WTC11 (cell line): ENCODE results near the gene PICALM. TPM values are rescaled to one million over a fixed set of nuclear protein-coding genes. Genes with fewer than 3 reads are reported as not detected.

Experiments used
- ATAC-seq: fragments of 200-7000 bp; cut with Tn5 transposase; 2 replicates; pipeline ENCODE4 v1.10.0; 2021; ENCODE audit warnings: mild to moderate bottlenecking, moderate library complexity
- CTCF ChIA-PET: fragments of 300-600 bp; sonication (Branson Sonifier 250); formaldehyde crosslinking; loops from one replicate; lab custom pipeline; 2021; ENCODE audit warnings: antibody characterized with exemption; lab: Charles Lee
- POLR2A ChIA-PET: fragments of 350-600 bp; sonication (Branson Sonifier 250); formaldehyde crosslinking; loops from one replicate; lab custom pipeline; 2021; ENCODE audit warnings: antibody characterized with exemption; lab: Charles Lee
- DNase-seq: peaks from one replicate; pipeline ENCODE4 v3.0.0; 2021; ENCODE audit warnings: low spot score
- H3K27ac Mint-ChIP-seq: 2 replicates; pipeline ENCODE4 v1.8.0; 2021; ENCODE audit warnings: mixed read lengths
- H3K27me3 Mint-ChIP-seq: 2 replicates; pipeline ENCODE4 v1.8.0; 2021; ENCODE audit warnings: low read depth, mild to moderate bottlenecking, moderate library complexity, mixed read lengths
- H3K36me3 Mint-ChIP-seq: 2 replicates; pipeline ENCODE4 v1.8.0; 2021; ENCODE audit warnings: mixed read lengths
- H3K4me1 Mint-ChIP-seq: 2 replicates; pipeline ENCODE4 v1.8.0; 2022; ENCODE audit warnings: mixed read lengths
- H3K4me3 Mint-ChIP-seq: 2 replicates; pipeline ENCODE4 v1.8.0; 2021; ENCODE audit warnings: mild to moderate bottlenecking, moderate library complexity, mixed read lengths
- H3K9me3 Mint-ChIP-seq: 2 replicates; pipeline ENCODE4 v1.8.0; 2021; ENCODE audit warnings: mixed read lengths
- ATF1 ChIP-seq: sonication (generic); formaldehyde crosslinking; IDR thresholded peaks from 2 replicates; pipeline ENCODE4 v1.8.1; 2023; ENCODE audit warnings: mild to moderate bottlenecking, moderate library complexity, missing genetic modification reagents
- ELF4 ChIP-seq: sonication (generic); formaldehyde crosslinking; IDR thresholded peaks from 2 replicates; pipeline ENCODE4 v1.8.1; 2022; ENCODE audit warnings: low read depth, mild to moderate bottlenecking, moderate library complexity, missing genetic modification reagents
- EMX1 ChIP-seq: fragments of 250-450 bp; sonication (Bioruptor Pico); IDR thresholded peaks from 2 replicates; pipeline ENCODE4 v1.8.0; 2021; ENCODE audit warnings: mild to moderate bottlenecking
- ESRRA ChIP-seq: sonication (generic); formaldehyde crosslinking; IDR thresholded peaks from 2 replicates; pipeline ENCODE4 v1.8.1; 2022; ENCODE audit warnings: mild to moderate bottlenecking, missing genetic modification reagents, borderline replicate concordance
- ETV6 ChIP-seq: sonication (generic); formaldehyde crosslinking; IDR thresholded peaks from 2 replicates; pipeline ENCODE4 v1.8.1; 2022; ENCODE audit warnings: mild to moderate bottlenecking, missing genetic modification reagents
- HMGA2 ChIP-seq: fragments of 250-450 bp; sonication (Bioruptor Pico); IDR thresholded peaks from 2 replicates; pipeline ENCODE4 v1.4.0; 2021; ENCODE audit warnings: mild to moderate bottlenecking, moderate library complexity
- IRF2 ChIP-seq: sonication (generic); formaldehyde crosslinking; IDR thresholded peaks from 2 replicates; pipeline ENCODE4 v1.8.0; 2022; ENCODE audit warnings: low read depth, missing genetic modification reagents, borderline replicate concordance
- NFYB ChIP-seq: sonication (generic); formaldehyde crosslinking; conservative IDR thresholded peaks from 2 replicates; pipeline ENCODE4 v1.8.0; 2022; ENCODE audit warnings: low read depth, missing genetic modification reagents
- RELA ChIP-seq: sonication (generic); formaldehyde crosslinking; IDR thresholded peaks from 2 replicates; pipeline ENCODE4 v1.8.1; 2022; ENCODE audit warnings: missing genetic modification reagents, mild to moderate bottlenecking, borderline replicate concordance
- SMAD3 ChIP-seq: sonication (generic); formaldehyde crosslinking; IDR thresholded peaks from 2 replicates; pipeline ENCODE4 v1.8.0; 2022; ENCODE audit warnings: missing genetic modification reagents, mild to moderate bottlenecking, borderline replicate concordance
- SMAD4 ChIP-seq: sonication (generic); formaldehyde crosslinking; IDR thresholded peaks from 2 replicates; pipeline ENCODE4 v1.8.0; 2022; ENCODE audit warnings: mild to moderate bottlenecking, missing genetic modification reagents
- SOX15 ChIP-seq: fragments of 250-450 bp; sonication (Bioruptor Pico); IDR thresholded peaks from 2 replicates; pipeline ENCODE4 v1.9.0; 2021; ENCODE audit warnings: mild to moderate bottlenecking
- TCF7 ChIP-seq: sonication (generic); formaldehyde crosslinking; IDR thresholded peaks from 2 replicates; pipeline ENCODE4 v1.8.0; 2022; ENCODE audit warnings: mild to moderate bottlenecking, low read depth, missing genetic modification reagents, moderate library complexity
- TP53 ChIP-seq: sonication (generic); formaldehyde crosslinking; IDR thresholded peaks from 2 replicates; pipeline ENCODE4 v1.8.1; 2023; ENCODE audit warnings: mild to moderate bottlenecking, missing genetic modification reagents
- ZNF121 ChIP-seq: sonication (generic); formaldehyde crosslinking; IDR thresholded peaks from 2 replicates; pipeline ENCODE4 v1.8.0; 2023; ENCODE audit warnings: missing genetic modification reagents
- ZNF219 ChIP-seq: sonication (generic); formaldehyde crosslinking; IDR thresholded peaks from 2 replicates; pipeline ENCODE4 v1.8.0; 2023; ENCODE audit warnings: missing genetic modification reagents, mild to moderate bottlenecking, borderline replicate concordance
- ZNF232 ChIP-seq: sonication (generic); formaldehyde crosslinking; IDR thresholded peaks from 2 replicates; pipeline ENCODE4 v1.8.0; 2022; ENCODE audit warnings: mild to moderate bottlenecking, missing genetic modification reagents
- ZNF263 ChIP-seq: sonication (generic); formaldehyde crosslinking; IDR thresholded peaks from 2 replicates; pipeline ENCODE4 v1.8.1; 2022; ENCODE audit warnings: low read depth, mild to moderate bottlenecking, moderate library complexity, missing genetic modification reagents
- ZNF396 ChIP-seq: fragments of 250-450 bp; sonication (Bioruptor Pico); IDR thresholded peaks from 2 replicates; pipeline ENCODE4 v1.8.0; 2021; ENCODE audit warnings: mild to moderate bottlenecking, moderate library complexity, borderline replicate concordance
- total RNA-seq: library from RNA; stranded (reverse); gene quantifications from 3 replicates; pipeline ENCODE4 v1.2.3, GENCODE V29; 2021
- TF ChIP-seq, protein P1 (sequence below): sonication (generic); formaldehyde crosslinking; IDR thresholded peaks from 2 replicates; pipeline ENCODE4 v1.8.0; 2023; ENCODE audit warnings: missing genetic modification reagents, mild to moderate bottlenecking, borderline replicate concordance
- TF ChIP-seq, protein P2 (sequence below): fragments of 250-450 bp; sonication (Bioruptor Pico); IDR thresholded peaks from 2 replicates; pipeline ENCODE4 v1.9.0; 2021; ENCODE audit warnings: mild to moderate bottlenecking, borderline replicate concordance
- TF ChIP-seq, protein P3 (sequence below): sonication (generic); formaldehyde crosslinking; IDR thresholded peaks from 2 replicates; pipeline ENCODE4 v1.8.0; 2022; ENCODE audit warnings: mild to moderate bottlenecking, missing genetic modification reagents
- TF ChIP-seq, protein P4 (sequence below): sonication (generic); formaldehyde crosslinking; IDR thresholded peaks from 2 replicates; pipeline ENCODE4 v1.8.0; 2022; ENCODE audit warnings: mild to moderate bottlenecking, missing genetic modification reagents
- TF ChIP-seq, protein P5 (sequence below): fragments of 250-450 bp; sonication (Bioruptor Pico); conservative IDR thresholded peaks from 2 replicates; pipeline ENCODE4 v1.9.0; 2021; ENCODE audit warnings: mild to moderate bottlenecking

Gene PICALM
- total RNA-seq, 1 experiment from 2014 or later, result 69.9 TPM

DNA sequence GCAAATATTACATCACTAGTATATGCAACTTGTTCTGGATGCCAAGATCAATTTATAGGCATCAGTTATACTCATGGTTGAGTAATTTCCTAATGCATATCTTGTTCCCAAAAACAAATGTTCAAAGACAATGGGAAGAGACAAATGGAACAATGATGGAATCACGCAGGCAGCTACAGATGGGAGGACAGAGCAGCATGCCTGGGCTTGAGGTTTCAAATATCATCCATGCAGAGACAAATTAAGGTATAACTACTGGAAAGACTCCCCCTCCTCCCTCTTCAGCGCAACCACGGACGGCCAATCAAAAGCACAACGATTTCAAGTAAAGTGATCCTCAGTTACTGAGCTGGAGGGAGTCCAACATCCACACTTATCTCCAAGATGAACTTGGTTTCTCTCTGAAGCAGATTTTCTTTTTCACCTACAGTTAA lies 106.9 kb downstream of the PICALM start:
- POLR2A ChIA-PET, result no interaction called here
- CTCF ChIA-PET, result no interaction called here
- TF ChIP-seq, protein P1, sequence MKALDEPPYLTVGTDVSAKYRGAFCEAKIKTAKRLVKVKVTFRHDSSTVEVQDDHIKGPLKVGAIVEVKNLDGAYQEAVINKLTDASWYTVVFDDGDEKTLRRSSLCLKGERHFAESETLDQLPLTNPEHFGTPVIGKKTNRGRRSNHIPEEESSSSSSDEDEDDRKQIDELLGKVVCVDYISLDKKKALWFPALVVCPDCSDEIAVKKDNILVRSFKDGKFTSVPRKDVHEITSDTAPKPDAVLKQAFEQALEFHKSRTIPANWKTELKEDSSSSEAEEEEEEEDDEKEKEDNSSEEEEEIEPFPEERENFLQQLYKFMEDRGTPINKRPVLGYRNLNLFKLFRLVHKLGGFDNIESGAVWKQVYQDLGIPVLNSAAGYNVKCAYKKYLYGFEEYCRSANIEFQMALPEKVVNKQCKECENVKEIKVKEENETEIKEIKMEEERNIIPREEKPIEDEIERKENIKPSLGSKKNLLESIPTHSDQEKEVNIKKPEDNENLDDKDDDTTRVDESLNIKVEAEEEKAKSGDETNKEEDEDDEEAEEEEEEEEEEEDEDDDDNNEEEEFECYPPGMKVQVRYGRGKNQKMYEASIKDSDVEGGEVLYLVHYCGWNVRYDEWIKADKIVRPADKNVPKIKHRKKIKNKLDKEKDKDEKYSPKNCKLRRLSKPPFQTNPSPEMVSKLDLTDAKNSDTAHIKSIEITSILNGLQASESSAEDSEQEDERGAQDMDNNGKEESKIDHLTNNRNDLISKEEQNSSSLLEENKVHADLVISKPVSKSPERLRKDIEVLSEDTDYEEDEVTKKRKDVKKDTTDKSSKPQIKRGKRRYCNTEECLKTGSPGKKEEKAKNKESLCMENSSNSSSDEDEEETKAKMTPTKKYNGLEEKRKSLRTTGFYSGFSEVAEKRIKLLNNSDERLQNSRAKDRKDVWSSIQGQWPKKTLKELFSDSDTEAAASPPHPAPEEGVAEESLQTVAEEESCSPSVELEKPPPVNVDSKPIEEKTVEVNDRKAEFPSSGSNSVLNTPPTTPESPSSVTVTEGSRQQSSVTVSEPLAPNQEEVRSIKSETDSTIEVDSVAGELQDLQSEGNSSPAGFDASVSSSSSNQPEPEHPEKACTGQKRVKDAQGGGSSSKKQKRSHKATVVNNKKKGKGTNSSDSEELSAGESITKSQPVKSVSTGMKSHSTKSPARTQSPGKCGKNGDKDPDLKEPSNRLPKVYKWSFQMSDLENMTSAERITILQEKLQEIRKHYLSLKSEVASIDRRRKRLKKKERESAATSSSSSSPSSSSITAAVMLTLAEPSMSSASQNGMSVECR (CRISPR knock-in tag), result no peak
- TF ChIP-seq ZNF232, result no peak
- no peak for TF ChIP-seq ZNF263
- no peak for TF ChIP-seq ESRRA (CRISPR knock-in tag)
- no peak for TF ChIP-seq RELA
- no peak for TF ChIP-seq SMAD4 (CRISPR knock-in tag)
- TF ChIP-seq ZNF396 (CRISPR knock-in tag), result no peak
- TF ChIP-seq ZNF219 (CRISPR knock-in tag), result no peak
- TF ChIP-seq, protein P2, sequence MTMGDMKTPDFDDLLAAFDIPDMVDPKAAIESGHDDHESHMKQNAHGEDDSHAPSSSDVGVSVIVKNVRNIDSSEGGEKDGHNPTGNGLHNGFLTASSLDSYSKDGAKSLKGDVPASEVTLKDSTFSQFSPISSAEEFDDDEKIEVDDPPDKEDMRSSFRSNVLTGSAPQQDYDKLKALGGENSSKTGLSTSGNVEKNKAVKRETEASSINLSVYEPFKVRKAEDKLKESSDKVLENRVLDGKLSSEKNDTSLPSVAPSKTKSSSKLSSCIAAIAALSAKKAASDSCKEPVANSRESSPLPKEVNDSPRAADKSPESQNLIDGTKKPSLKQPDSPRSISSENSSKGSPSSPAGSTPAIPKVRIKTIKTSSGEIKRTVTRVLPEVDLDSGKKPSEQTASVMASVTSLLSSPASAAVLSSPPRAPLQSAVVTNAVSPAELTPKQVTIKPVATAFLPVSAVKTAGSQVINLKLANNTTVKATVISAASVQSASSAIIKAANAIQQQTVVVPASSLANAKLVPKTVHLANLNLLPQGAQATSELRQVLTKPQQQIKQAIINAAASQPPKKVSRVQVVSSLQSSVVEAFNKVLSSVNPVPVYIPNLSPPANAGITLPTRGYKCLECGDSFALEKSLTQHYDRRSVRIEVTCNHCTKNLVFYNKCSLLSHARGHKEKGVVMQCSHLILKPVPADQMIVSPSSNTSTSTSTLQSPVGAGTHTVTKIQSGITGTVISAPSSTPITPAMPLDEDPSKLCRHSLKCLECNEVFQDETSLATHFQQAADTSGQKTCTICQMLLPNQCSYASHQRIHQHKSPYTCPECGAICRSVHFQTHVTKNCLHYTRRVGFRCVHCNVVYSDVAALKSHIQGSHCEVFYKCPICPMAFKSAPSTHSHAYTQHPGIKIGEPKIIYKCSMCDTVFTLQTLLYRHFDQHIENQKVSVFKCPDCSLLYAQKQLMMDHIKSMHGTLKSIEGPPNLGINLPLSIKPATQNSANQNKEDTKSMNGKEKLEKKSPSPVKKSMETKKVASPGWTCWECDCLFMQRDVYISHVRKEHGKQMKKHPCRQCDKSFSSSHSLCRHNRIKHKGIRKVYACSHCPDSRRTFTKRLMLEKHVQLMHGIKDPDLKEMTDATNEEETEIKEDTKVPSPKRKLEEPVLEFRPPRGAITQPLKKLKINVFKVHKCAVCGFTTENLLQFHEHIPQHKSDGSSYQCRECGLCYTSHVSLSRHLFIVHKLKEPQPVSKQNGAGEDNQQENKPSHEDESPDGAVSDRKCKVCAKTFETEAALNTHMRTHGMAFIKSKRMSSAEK (CRISPR knock-in tag), result no peak
- TF ChIP-seq, protein P3, sequence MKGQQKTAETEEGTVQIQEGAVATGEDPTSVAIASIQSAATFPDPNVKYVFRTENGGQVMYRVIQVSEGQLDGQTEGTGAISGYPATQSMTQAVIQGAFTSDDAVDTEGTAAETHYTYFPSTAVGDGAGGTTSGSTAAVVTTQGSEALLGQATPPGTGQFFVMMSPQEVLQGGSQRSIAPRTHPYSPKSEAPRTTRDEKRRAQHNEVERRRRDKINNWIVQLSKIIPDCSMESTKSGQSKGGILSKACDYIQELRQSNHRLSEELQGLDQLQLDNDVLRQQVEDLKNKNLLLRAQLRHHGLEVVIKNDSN (CRISPR knock-in tag), result no peak
- TF ChIP-seq ELF4 (CRISPR knock-in tag), result no peak
- TF ChIP-seq SMAD3 (CRISPR knock-in tag), result no peak
- no peak for TF ChIP-seq ZNF121 (CRISPR knock-in tag)
- TF ChIP-seq EMX1 (CRISPR knock-in tag), result no peak
- no peak for TF ChIP-seq ETV6
- no peak for TF ChIP-seq HMGA2
- Mint-ChIP-seq H3K4me3 (no peak overlapping the region), H3K4me1 (peaks cover 3% of the 10 kb centered on the region; the same call in 1 of the 2 replicates), H3K9me3 (no peaks in the 10 kb centered on the region), H3K27me3 (no peaks in the 10 kb centered on the region), H3K36me3 (peaks cover 24% of the 10 kb centered on the region), H3K27ac (no peak overlapping the region)
- ATAC-seq (no peak), DNase-seq (no peak)

DNA sequence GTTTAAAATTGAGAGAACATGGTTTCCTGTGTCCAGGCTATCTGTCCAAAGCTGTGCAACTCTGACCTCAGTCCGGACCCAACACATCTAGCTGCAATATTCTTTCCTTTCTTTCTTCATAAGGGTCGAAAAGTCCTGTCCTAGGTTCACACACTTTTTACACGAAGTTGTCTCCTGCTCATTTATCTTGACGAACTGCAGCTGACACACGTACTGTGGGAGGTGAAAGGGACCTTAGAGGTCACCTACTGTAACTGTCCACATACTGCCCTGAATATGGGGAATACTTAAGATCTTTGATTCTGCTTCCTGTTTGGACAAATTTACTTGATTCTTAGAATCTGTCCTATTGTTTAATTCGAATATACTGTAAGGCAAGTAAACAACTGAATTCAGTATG lies 107.8 kb downstream of the PICALM start:
- ChIA-PET POLR2A (no interaction called here), CTCF (no interaction called here)
- ATAC-seq (no peak), DNase-seq (no peak)
- Mint-ChIP-seq H3K4me3 (no peak overlapping the region), H3K36me3 (peaks cover 25% of the 10 kb centered on the region), H3K4me1 (peaks cover 3% of the 10 kb centered on the region; the same call in 1 of the 2 replicates), H3K27ac (no peak overlapping the region), H3K9me3 (no peaks in the 10 kb centered on the region), H3K27me3 (no peaks in the 10 kb centered on the region)
- TF ChIP-seq NFYB (CRISPR knock-in tag) (no peak), TCF7 (no peak), ATF1 (CRISPR knock-in tag) (no peak), IRF2 (CRISPR knock-in tag) (no peak), SOX15 (no peak), TP53 (CRISPR knock-in tag) (no peak)
- TF ChIP-seq, protein P4, sequence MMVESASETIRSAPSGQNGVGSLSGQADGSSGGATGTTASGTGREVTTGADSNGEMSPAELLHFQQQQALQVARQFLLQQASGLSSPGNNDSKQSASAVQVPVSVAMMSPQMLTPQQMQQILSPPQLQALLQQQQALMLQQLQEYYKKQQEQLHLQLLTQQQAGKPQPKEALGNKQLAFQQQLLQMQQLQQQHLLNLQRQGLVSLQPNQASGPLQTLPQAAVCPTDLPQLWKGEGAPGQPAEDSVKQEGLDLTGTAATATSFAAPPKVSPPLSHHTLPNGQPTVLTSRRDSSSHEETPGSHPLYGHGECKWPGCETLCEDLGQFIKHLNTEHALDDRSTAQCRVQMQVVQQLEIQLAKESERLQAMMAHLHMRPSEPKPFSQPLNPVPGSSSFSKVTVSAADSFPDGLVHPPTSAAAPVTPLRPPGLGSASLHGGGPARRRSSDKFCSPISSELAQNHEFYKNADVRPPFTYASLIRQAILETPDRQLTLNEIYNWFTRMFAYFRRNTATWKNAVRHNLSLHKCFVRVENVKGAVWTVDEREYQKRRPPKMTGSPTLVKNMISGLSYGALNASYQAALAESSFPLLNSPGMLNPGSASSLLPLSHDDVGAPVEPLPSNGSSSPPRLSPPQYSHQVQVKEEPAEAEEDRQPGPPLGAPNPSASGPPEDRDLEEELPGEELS (CRISPR knock-in tag), result no peak
- TF ChIP-seq, protein P5, sequence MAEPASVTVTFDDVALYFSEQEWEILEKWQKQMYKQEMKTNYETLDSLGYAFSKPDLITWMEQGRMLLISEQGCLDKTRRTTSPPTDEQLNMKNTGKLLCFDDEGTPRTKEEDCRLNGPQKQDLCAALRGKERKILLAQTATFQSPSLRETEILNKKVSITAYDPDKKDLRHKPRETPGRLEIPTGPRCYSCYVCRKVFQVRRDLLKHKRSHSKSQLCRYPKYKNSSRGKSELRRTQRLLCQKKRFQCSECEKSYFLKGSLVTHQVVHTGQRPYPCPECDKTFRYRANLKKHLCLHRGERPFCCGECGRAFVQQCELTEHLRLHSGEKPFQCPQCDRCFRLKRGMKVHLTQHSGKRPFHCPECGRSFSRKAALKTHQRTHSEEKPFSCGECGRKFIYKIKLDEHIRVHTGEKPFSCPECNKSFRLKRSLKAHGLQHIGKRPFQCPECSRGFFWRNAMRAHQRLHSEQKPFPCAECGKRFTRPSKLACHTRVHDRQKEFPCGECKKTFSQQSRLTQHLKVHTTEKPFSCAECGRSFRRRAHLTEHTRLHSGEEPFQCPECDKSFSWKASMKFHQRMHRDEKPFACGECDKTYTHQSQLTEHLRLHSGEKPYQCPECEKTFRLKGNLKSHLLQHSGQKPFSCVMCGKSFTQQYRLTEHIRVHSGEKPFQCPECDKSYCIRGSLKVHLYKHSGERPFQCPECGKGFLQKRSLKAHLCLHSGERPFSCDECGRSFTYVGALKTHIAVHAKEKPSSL (CRISPR knock-in tag), result no peak
